ENCODE results near the gene WWC1. TPM values are rescaled to one million over a fixed set of nuclear protein-coding genes. Genes with fewer than 3 reads are reported as not detected.

The WWC1 gene
- total and polyA plus RNA-seq, 10 of the 15 experiments (the other 5 are each of a cell fraction or from before 2014, with no cell fraction given) = 0.50 to 7.8 (median 2.5) TPM

- H3K4me2 ChIP-seq (ENCODE audit: control insufficient read depth, insufficient read depth) = no peak overlapping the region
- no peak for FAIRE-seq
- ChIA-PET SMC1A (ENCODE audit: uncharacterized antibody, unreplicated experiment) (no interaction called here), POLR2A (no interaction called here), CTCF (no interaction called here), RAD21 (ENCODE audit: unreplicated experiment) (no interaction called here)
- H3K9ac ChIP-seq (ENCODE audit: control insufficient read depth, insufficient read depth, low read length) = no peak overlapping the region
- H3K36me3 ChIP-seq (ENCODE audit: control insufficient read depth in 2 of 2, insufficient read depth in 2 of 2, low read length in 1 of 2) = no peaks in the 10 kb centered on the region
- no peaks in the 10 kb centered on the region for H3K27me3 ChIP-seq (replicated peaks in 1 of 2; ENCODE audit: control insufficient read depth in 2 of 2, insufficient read depth in 2 of 2, low read length in 1 of 2)
- H3K4me1 ChIP-seq (ENCODE audit: control insufficient read depth, insufficient read depth, low read length) = no peaks in the 10 kb centered on the region
- no peaks in the 10 kb centered on the region for H3K9me3 ChIP-seq (replicated peaks; ENCODE audit: control insufficient read depth, insufficient read depth, low read length)
- H3K4me3 ChIP-seq = no peak overlapping the region
- H2AFZ ChIP-seq (ENCODE audit: control insufficient read depth, low read depth, low read length) = no peak overlapping the region
- DNase-seq (ENCODE audit: low read depth, low spot score) = no peak
- no peak overlapping the region for H3K27ac ChIP-seq (ENCODE audit: control insufficient read depth, insufficient read depth)
- TF ChIP-seq JUNB (IDR thresholded peaks at IDR 0.05) = no peak
- no peak for TF ChIP-seq CHD2 (IDR thresholded peaks at IDR 0.05; ENCODE audit: borderline replicate concordance, low read depth, low read length)
- TF ChIP-seq TAF1 (IDR thresholded peaks at IDR 0.05; ENCODE audit: borderline replicate concordance, low read depth, low read length) = no peak
- TF ChIP-seq MXI1 (IDR thresholded peaks at IDR 0.05; ENCODE audit: low read depth, low read length) = no peak
- TF ChIP-seq KAT2A (conservative IDR thresholded peaks at IDR 0.05; ENCODE audit: control insufficient read depth, low read depth, low read length) = no peak
- no peak for TF ChIP-seq PBX3 (IDR thresholded peaks at IDR 0.05; ENCODE audit: insufficient replicate concordance, low read depth, low read length)
- no peak for TF ChIP-seq MTA3 (IDR thresholded peaks at IDR 0.05; ENCODE audit: borderline replicate concordance, low read length)
- no peak for TF ChIP-seq BCL3 (IDR thresholded peaks at IDR 0.05; ENCODE audit: borderline replicate concordance, insufficient read depth, low read depth, low read length, poor library complexity, severe bottlenecking)
- TF ChIP-seq RBBP5 (conservative IDR thresholded peaks at IDR 0.05) = no peak
- no peak for TF ChIP-seq YY1 (IDR thresholded peaks at IDR 0.05; ENCODE audit: low read depth, low read length)
- no peak for TF ChIP-seq CHD4 (IDR thresholded peaks at IDR 0.05)
- TF ChIP-seq SRF (IDR thresholded peaks at IDR 0.05; ENCODE audit: low read depth in 2 of 2, low read length in 2 of 2) = no peak
- no peak for TF ChIP-seq HSF1 (IDR thresholded peaks at IDR 0.05; ENCODE audit: low read depth, low read length)
- TF ChIP-seq CEBPB (IDR thresholded peaks at IDR 0.05; ENCODE audit: borderline replicate concordance in 1 of 2, low read depth in 2 of 2, low read length in 2 of 2) = no peak
- TF ChIP-seq ZNF384 (IDR thresholded peaks at IDR 0.05; ENCODE audit: borderline replicate concordance, low read depth, low read length) = no peak
- TF ChIP-seq NFYA (IDR thresholded peaks at IDR 0.05; ENCODE audit: borderline replicate concordance, low read depth, low read length) = no peak
- TF ChIP-seq NBN (IDR thresholded peaks at IDR 0.05) = no peak
- TF ChIP-seq PRDM15 (CRISPR knock-in tag; IDR thresholded peaks at IDR 0.05) = no peak
- BruUV-seq (replicated peaks) = no TSS peak
- no peaks in the 10 kb centered on the region for H4K20me1 ChIP-seq (ENCODE audit: control insufficient read depth, insufficient read depth)
- 85% methylated on average over 4 of the region's 4 CpGs for WGBS (ENCODE audit: insufficient coverage, insufficient replicate concordance, low lambda C conversion rate, missing lambda C conversion rate)
- intact Hi-C loops (cut with micrococcal nuclease; ENCODE audit: unreplicated experiment) (no loop called here), in situ Hi-C loops (cut with MboI) (no loop called here)
- ATAC-seq = no peak
- H3K79me2 ChIP-seq (ENCODE audit: control insufficient read depth, insufficient read depth, low read length) = no peaks in the 10 kb centered on the region
These were observed 87.3 kb downstream of the WWC1 start for GRCh38 chr5:168378741-168379140.
